HEK293 (cell line): ENCODE data around the gene RBP2.

Source experiments
- CTCF ChIA-PET: fragments of 350-600 bp; formaldehyde crosslinking; extraction: SDS; loops from one replicate; lab custom pipeline; 2021; ENCODE audit warnings: antibody characterized with exemption; lab: Yijun Ruan, JAX
- POLR2A ChIA-PET: fragments of 300-600 bp; formaldehyde crosslinking; extraction: SDS; loops from one replicate; lab custom pipeline; 2020; ENCODE audit warnings: antibody characterized with exemption, inconsistent platforms; lab: Yijun Ruan, JAX
- H3K27ac ChIP-seq: fragments of 200-500 bp; sonication (Bioruptor generic); 2 replicates; pipeline ENCODE4 v1.5.1; 2014; ENCODE audit warnings: low read depth, low read length, control low read depth, inconsistent platforms; ENCODE audit errors: extremely low read depth
- H3K36me3 ChIP-seq, 2 experiments: fragments of 200-500 bp in 1 of 2; sonication (Bioruptor generic) in 1 of 2; 1 replicate in 1 of 2; 2 replicates in 1 of 2; pipeline ENCODE4 v1.5.1; 2014 to 2017; ENCODE audit warnings: inconsistent platforms in 2 of 2, low read length in 2 of 2; ENCODE audit not compliant: control insufficient read depth in 2 of 2, insufficient read depth in 1 of 2
- H3K4me1 ChIP-seq: fragments of 200-500 bp; sonication (Bioruptor generic); 2 replicates; pipeline ENCODE4 v1.5.1; 2014; ENCODE audit warnings: mild to moderate bottlenecking, low read length, inconsistent platforms; ENCODE audit not compliant: control insufficient read depth, insufficient read depth
- H3K4me3 ChIP-seq: 2 replicates; pipeline ENCODE4 v1.5.1; 2011; ENCODE audit warnings: low read depth, mild to moderate bottlenecking, control low read depth, low read length, moderate library complexity
- H3K9me3 ChIP-seq: fragments of 200-500 bp; sonication (Bioruptor generic); 2 replicates; pipeline ENCODE4 v1.5.1; 2014; ENCODE audit warnings: low read depth, low read length, inconsistent platforms; ENCODE audit not compliant: control insufficient read depth, insufficient read depth
- OVOL3 ChIP-seq: fragments of 450-650 bp; formaldehyde crosslinking; IDR thresholded peaks from 2 replicates; pipeline ENCODE4 v1.5.1; 2016; ENCODE audit warnings: missing biosample characterization, missing genetic modification characterization
- SETDB1 ChIP-seq: IDR thresholded peaks from one replicate; pipeline ENCODE4 v1.6.1; 2017; ENCODE audit warnings: mild to moderate bottlenecking, low read length, moderate library complexity, mixed read lengths; ENCODE audit not compliant: insufficient read length
- SP3 ChIP-seq: fragments of 450-650 bp; formaldehyde crosslinking; IDR thresholded peaks from 2 replicates; pipeline ENCODE4 v1.5.1; 2016; ENCODE audit warnings: missing biosample characterization, missing genetic modification characterization
- SP7 ChIP-seq: fragments of 450-650 bp; formaldehyde crosslinking; IDR thresholded peaks from 2 replicates; pipeline ENCODE4 v1.5.1; 2016; ENCODE audit warnings: missing biosample characterization, missing genetic modification characterization
- ZBTB11 ChIP-seq: fragments of 450-650 bp; formaldehyde crosslinking; conservative IDR thresholded peaks from 2 replicates; pipeline ENCODE4 v1.5.1; 2016; ENCODE audit warnings: low read depth, missing biosample characterization, missing genetic modification characterization
- ZBTB17 ChIP-seq: fragments of 450-650 bp; formaldehyde crosslinking; IDR thresholded peaks from 2 replicates; pipeline ENCODE4 v1.5.1; 2016; ENCODE audit warnings: missing biosample characterization, missing genetic modification characterization
- ZBTB20 ChIP-seq: fragments of 450-650 bp; formaldehyde crosslinking; IDR thresholded peaks from 2 replicates; pipeline ENCODE4 v1.5.1; 2016; ENCODE audit warnings: missing biosample characterization, missing genetic modification characterization
- ZBTB8A ChIP-seq: fragments of 450-650 bp; formaldehyde crosslinking; IDR thresholded peaks from 2 replicates; pipeline ENCODE4 v1.5.1; 2016; ENCODE audit warnings: missing biosample characterization, missing genetic modification characterization
- ZNF140 ChIP-seq: fragments of 450-650 bp; formaldehyde crosslinking; IDR thresholded peaks from 2 replicates; pipeline ENCODE4 v1.5.1; 2016; ENCODE audit warnings: missing biosample characterization, missing genetic modification characterization
- ZNF157 ChIP-seq: fragments of 450-650 bp; formaldehyde crosslinking; IDR thresholded peaks from 2 replicates; pipeline ENCODE4 v1.5.1; 2016; ENCODE audit warnings: missing biosample characterization, missing genetic modification characterization
- ZNF362 ChIP-seq: fragments of 450-650 bp; formaldehyde crosslinking; IDR thresholded peaks from 2 replicates; pipeline ENCODE4 v1.5.1; 2016; ENCODE audit warnings: missing biosample characterization, missing genetic modification characterization
- ZNF555 ChIP-seq: fragments of 450-650 bp; formaldehyde crosslinking; conservative IDR thresholded peaks from 2 replicates; pipeline ENCODE4 v1.5.1; 2017; ENCODE audit warnings: missing biosample characterization, mild to moderate bottlenecking, missing genetic modification characterization, inconsistent platforms
- ZNF558 ChIP-seq: fragments of 450-650 bp; formaldehyde crosslinking; IDR thresholded peaks from 2 replicates; pipeline ENCODE4 v1.5.1; 2016; ENCODE audit warnings: missing biosample characterization, missing genetic modification characterization
- ZNF561 ChIP-seq: fragments of 450-650 bp; IDR thresholded peaks from 2 replicates; pipeline ENCODE4 v1.5.1; 2018; ENCODE audit warnings: missing biosample characterization, missing genetic modification characterization, borderline replicate concordance
- ZNF610 ChIP-seq: fragments of 450-650 bp; formaldehyde crosslinking; IDR thresholded peaks from 2 replicates; pipeline ENCODE4 v1.5.1; 2016; ENCODE audit warnings: missing biosample characterization, missing genetic modification characterization, borderline replicate concordance
- ZSCAN18 ChIP-seq: fragments of 450-650 bp; formaldehyde crosslinking; IDR thresholded peaks from 2 replicates; pipeline ENCODE4 v1.5.1; 2016; ENCODE audit warnings: missing biosample characterization, missing genetic modification characterization
- ZSCAN23 ChIP-seq: fragments of 450-650 bp; formaldehyde crosslinking; IDR thresholded peaks from 2 replicates; pipeline ENCODE4 v1.5.1; 2016; ENCODE audit warnings: missing biosample characterization, missing genetic modification characterization
- ZSCAN4 ChIP-seq: fragments of 450-650 bp; formaldehyde crosslinking; IDR thresholded peaks from 2 replicates; pipeline ENCODE4 v1.5.1; 2017; ENCODE audit warnings: missing biosample characterization, missing genetic modification characterization
- TF ChIP-seq, protein P1 (sequence below): fragments of 450-650 bp; formaldehyde crosslinking; IDR thresholded peaks from 2 replicates; pipeline ENCODE4 v1.5.1; 2016; ENCODE audit warnings: missing biosample characterization, missing genetic modification characterization

RBP2 gene

DNA sequence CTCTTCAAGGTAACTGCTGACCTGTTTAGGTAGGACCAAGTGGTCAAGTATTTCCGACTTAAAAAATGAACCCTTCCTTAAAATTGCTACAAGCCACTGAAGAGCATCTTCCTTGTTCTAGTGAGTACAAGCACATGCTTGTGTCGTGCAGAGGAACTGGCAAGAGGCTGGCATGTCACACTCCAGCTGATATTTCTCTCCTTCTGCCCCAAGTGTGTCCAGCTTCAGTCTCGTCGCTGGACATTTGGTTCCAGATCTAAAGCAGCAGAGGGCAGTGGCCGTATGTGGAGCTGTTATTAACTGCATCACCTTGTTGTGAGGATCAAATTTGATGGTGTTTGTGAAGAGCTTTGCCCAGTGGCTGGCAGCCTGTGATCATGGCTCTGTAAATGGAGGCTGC, 10.0 kb downstream of the RBP2 start (continued):
- TF ChIP-seq ZSCAN4 (tag by site-specific recombination) (no peak), ZNF140 (tag by site-specific recombination) (no peak), ZNF558 (tag by site-specific recombination) (no peak), ZBTB11 (tag by site-specific recombination) (no peak), ZNF555 (no peak), ZBTB8A (no peak), ZBTB17 (tag by site-specific recombination) (no peak), SP7 (tag by site-specific recombination) (no peak)

DNA sequence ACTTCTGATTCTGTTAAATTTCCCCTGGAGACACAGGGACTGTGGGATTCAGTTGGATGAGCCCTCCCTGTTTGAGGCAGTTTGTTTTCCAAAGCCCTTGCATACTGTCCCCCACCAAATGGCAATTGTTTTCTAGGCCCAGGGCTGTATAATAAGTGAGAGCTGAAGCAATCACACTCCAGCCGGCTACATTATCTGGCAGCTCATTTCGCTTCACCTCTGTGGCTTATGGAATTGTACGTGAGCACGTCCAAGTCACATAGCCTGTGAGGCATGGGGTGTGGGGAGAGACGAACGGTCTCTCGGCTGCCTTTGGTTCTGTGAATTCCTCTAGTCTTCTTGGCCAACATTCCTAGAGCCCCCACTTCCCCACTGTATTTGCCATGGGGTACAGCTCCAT, 10.7 kb downstream of the RBP2 start:
- ChIA-PET CTCF (no interaction called here), POLR2A (no interaction called here)
- TF ChIP-seq SP3 (tag by site-specific recombination) (no peak), ZSCAN23 (tag by site-specific recombination) (no peak), ZNF561 (tag by site-specific recombination) (no peak), ZNF610 (tag by site-specific recombination) (no peak), SETDB1 (no peak), ZNF362 (tag by site-specific recombination) (no peak)
- TF ChIP-seq, protein P1, sequence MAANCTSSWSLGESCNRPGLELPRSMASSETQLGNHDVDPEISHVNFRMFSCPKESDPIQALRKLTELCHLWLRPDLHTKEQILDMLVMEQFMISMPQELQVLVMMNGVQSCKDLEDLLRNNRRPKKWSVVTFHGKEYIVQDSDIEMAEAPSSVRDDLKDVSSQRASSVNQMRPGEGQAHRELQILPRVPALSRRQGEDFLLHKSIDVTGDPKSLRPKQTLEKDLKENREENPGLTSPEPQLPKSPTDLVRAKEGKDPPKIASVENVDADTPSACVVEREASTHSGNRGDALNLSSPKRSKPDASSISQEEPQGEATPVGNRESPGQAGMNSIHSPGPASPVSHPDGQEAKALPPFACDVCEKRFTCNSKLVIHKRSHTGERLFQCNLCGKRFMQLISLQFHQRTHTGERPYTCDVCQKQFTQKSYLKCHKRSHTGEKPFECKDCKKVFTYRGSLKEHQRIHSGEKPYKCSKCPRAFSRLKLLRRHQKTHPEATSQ (tag by site-specific recombination): no peak
- H3K9me3 ChIP-seq: no peaks in the 10 kb centered on the region
- H3K4me1 ChIP-seq: no peaks in the 10 kb centered on the region
- H3K36me3 ChIP-seq: no peaks in the 10 kb centered on the region
- no peak overlapping the region for H3K27ac ChIP-seq
- no peak overlapping the region for H3K4me3 ChIP-seq

DNA sequence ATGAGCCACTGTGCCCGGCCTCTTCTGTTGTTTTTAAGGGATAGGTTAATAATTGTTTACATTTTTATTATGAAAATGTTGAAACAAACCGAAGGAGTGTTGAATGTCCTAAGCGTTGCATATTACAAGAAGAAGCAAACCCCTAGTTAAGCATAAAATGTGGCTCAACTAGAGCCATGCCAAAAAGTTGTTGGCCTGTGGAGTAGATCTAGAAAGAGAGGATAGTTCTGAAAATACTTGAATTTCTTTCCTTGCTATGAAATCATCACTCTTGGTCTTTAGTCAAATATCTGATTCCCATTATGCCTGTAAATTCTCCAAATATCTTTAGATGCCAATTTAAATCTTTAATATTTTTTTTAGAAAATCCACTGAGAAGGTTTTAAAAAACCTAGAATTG, 12.8 kb downstream of the RBP2 start:
- ChIA-PET CTCF (interaction anchor here (0.7 to 0.8 kb wide), 2 partner anchors 9 to 22 kb away, joined by 3 to 4 read pairs; no protein-coding TSS in a partner anchor), POLR2A (no interaction called here)
- Histone ChIP-seq H3K27ac (no peak overlapping the region), H3K36me3 (no peaks in the 10 kb centered on the region), H3K4me1 (no peaks in the 10 kb centered on the region), H3K9me3 (no peaks in the 10 kb centered on the region), H3K4me3 (no peak overlapping the region)
- TF ChIP-seq, protein P1 (tag by site-specific recombination): no peak
- TF ChIP-seq OVOL3 (no peak), ZBTB20 (tag by site-specific recombination) (no peak), ZNF157 (tag by site-specific recombination) (no peak), ZSCAN18 (tag by site-specific recombination) (no peak)
